ENCODE results near the gene SURF6.

DNA sequence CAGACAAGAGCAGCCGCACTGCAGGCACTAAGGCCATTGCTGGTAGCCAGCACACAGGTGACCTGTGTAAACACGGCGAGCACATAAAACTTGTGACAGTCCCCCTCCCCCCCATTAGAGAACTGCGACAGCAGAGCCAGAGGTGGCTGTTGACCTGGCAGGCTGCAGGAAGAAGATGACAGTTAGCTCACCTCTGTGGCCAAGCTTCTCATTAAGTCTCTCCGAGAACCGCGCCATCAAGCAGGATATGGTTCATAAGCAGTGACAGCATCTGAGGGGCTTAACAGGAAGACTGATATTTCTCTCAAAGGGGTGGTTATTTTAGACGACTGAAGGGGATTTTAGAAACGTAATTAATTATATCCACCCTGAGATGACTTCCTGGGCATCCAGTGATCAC, 34.7 kb upstream of the SURF6 start:
- TF ChIP-seq POLR2A (IDR thresholded peaks at IDR 0.05; ENCODE audit: low read depth, low read length) (no peak), TAF1 (IDR thresholded peaks at IDR 0.05; ENCODE audit: borderline replicate concordance, low read depth, low read length) (no peak), POLR2AphosphoS5 (IDR thresholded peaks at IDR 0.05; ENCODE audit: low read depth, low read length) (no peak)

All from GM12892 (cell line).